Stimulated activated CD4-positive, alpha-beta T cell treated with anti-CD3 and anti-CD28 coated beads, TNF-alpha, amount 100 ng/mL, for 1 hour (primary cell): ENCODE results near the gene DCST1.

Source experiments
- DNase-seq, 3 donors: peaks; one replicate each; pipeline ENCODE4 v3.0.0-alpha.2; 2020; ENCODE audit warnings: low read depth in 3 of 3, low spot score in 1 of 3

The DCST1 gene

DNA sequence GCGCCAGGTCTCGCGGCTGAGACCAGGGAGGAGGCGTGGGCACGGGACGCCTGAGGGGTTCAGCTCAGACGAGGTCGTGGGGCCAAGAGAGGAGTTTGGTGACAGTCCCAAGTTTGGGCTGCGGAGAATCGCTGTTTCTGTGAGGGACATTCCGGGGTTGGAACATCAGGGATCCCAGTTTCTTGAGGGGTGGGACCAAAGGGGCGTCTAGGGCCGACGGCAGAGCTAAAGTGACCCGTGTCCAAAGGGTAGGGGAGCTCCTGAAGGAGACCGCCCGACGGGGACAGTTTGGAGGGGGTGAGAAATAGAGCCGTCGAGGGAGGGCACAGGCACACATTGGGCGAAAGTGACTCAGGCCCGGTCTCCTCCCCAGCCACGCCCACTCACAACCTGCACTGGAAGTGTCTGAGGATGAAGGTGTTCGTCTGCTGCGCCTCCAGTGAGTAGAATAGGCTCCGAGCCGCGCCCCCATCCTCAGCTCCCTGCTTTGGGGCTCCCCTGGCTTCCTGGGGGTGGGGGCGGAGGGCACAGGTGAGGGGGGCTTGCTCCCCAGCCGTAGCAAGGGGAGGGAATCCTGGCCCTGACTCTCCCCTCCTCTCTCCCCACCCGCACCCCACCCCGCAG, 52.0 kb downstream of the DCST1 start:
- peak; percentile 50 to 59 (median 58) for DNase-seq

DNA sequence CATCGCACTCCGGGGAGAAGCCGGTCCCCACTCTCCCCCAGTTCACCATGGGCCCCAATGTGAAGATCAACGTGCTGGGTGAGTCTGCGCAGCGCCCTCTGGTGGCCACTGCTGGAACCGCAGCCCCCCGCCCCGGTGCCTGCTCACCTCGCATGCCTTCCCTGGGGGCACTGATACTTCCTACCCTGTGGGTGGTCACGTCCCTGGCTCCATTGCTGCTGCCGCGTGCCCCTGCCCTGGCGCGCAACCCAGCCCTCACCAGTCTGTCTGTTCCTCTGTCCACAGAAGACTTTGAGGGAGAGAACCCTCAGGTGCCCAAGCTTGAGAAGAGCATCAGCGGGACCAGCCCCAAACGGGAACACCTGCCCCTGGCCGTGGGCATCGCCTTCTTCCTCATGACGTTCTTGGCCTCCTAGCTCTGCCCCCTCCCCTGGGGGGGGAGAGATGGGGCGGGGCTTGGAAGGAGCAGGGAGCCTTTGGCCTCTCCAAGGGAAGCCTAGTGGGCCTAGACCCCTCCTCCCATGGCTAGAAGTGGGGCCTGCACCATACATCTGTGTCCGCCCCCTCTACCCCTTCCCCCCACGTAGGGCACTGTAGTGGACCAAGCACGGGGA, 52.6 kb downstream of the DCST1 start:
- DNase-seq = peak; percentile 24 to 82 (median 64)

DNA sequence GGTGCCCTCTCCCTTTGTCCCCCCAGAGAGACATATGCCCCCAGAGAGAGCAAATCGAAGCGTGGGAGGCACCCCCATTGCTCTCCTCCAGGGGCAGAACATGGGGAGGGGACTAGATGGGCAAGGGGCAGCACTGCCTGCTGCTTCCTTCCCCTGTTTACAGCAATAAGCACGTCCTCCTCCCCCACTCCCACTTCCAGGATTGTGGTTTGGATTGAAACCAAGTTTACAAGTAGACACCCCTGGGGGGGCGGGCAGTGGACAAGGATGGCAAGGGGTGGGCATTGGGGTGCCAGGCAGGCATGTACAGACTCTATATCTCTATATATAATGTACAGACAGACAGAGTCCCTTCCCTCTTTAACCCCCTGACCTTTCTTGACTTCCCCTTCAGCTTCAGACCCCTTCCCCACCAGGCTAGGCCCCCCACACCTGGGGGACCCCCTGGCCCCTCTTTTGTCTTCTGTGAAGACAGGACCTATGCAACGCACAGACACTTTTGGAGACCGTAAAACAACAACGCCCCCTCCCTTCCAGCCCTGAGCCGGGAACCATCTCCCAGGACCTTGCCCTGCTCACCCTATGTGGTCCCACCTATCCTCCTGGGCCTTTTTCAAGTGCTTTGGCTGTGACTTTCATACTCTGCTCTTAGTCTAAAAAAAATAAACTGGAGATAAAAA, 53.4 kb downstream of the DCST1 start:
- no peak for DNase-seq

DNA sequence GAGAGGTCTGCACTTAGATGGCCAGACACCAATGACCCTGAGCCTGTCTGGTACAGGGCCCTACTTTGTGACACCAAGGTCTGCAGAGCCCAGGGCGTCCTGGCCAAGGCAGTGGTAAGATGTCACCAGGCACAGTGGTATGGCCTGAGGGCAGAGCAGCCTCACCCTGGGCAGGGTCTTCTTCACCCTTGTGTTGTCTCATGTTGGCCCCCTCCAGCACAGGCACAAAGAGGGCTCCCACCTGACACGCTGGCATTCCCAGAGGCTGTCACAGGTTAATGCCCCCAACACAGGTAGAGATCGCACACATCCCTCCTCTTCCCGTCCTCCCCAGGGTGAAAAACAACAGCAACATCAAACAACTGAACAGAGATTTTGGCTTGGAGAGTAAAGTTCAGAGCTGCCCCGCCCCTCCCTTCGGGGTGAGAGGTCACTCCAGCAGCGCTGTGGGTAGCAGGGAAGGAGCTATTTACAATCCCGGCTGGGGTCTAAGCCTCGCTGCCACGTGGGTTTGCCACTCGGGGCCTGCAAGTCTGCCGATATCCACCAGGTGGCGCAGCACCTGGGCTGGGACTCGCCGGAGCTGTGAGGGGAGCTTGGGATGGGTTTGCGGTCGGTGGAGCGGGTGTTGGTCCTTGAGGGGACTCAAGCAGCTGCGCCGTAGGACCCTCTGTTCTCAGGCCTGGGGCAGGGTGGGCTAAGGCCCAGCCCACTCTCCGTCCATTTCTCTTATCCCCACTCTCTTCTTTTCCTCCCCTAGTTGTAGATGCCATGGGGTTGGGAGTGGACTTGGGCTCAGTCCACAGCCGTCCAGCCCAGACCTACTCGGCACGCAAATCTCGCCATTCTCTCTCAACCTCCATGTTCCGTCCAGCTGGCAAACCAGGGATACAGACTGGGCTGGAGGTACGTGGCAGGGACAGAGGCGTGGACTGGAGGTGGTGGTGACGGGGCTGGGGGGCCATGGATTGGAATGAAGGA, 57.7 kb downstream of the DCST1 start:
- peak; percentile 50 to 78 (median 66) for DNase-seq

DNA sequence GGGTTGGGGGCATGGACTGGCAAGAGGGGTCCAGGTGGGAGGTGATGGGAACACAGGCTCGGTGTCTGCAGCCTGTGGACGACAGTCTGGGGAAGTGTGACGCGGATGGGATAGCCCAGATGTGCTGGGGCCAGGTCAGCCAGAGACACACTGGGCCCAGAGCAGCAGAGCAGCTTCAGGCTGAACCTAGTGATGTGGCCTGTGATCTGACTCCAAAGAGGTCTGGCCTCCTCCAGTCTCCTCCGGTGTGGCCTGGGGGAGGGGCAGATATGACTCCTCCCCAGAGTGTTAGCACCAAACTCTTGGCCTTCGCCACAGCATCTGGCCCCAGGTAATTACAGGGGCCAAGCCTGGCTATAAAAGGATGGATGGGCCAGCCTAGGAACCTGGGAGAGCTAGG, 58.5 kb downstream of the DCST1 start:
- no peak for DNase-seq

DNA sequence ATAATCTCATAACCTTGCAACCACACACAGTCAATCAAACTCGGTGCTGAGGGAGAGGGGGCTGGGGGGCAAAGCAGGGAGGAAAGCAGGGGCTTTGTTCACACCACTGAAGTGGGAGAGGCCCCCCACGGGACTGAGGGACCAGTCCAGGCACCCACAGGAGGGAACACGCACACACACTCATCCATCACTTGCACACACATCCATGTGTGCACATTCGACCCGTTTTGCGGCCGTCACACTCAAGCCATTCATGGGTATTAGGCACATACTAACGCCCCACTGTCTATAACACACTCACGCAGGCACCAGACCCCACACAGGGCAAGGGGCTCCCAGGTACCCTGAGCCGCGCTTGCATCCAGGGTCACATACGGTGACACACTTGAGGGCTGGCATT, 59.0 kb downstream of the DCST1 start:
- DNase-seq = no peak

DNA sequence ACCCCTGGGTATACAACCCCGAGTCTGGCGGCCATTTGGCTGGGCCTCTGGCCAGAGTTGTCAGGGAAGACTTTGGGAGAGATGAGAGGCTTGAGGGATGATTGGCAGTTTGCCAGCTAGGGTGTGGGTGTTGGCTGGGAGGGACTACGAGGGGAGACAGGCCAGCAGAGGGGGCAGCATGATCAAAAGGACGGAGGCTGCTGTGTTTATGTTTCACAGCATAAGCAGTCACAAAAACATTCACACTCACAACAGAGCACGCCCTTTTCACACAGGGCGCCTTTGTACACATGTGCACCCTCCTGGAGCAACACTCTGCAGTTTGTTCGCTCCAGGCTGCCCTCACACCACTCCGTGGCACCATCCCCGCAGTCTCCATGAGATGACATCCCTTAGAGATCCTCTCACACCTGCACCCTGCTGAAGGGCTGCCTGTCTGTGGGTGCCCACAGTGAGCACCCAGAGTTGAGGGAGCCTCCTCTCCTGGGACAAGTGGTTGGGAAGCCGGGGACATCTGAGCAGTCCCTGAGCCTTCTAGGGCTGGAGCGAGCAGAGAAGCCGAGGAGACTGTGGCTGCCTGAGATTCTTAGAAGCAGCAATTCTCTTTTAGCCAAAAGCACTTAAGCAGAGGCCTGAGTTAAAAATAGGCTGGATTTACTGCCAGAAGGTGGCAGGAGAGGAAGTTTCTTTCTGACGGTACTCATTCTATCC, 60.4 kb downstream of the DCST1 start:
- DNase-seq = no peak

DNA sequence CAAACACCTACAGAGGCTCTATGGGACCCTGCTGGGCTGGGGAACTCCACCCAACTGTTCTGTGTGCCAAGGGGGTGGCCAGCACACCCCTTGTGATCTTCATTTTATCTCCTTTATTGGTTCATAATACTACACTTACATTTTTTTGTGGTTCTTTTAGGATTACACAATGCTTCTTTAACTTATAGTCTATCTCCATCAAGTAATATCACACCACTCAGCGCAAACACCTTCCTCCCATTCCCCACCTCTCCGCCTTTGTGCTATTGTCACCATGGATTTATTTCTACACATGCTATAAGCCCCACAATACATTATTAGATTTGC, 61.0 kb downstream of the DCST1 start:
- no peak for DNase-seq

DNA sequence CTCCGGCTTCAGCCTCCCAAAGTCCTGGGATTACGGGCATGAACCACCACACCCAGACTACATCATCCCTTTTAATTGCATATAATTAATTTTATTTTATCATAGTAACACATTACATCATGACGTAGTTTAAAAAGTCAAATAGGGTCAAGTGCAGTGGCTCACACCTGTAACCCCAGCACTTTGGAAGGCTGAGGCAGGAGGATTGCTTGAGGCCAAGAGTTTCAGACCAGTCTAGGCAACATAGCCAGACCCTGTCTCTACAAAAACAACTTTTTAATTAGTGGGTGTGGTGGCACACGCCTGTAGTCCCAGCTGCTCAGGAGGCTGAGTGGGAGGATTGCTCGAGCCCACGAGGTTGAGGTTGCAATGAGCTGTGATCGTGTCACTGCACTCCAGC, 65.7 kb downstream of the DCST1 start:
- no peak for DNase-seq
